ENCODE data around the gene HS6ST3.

DNA sequence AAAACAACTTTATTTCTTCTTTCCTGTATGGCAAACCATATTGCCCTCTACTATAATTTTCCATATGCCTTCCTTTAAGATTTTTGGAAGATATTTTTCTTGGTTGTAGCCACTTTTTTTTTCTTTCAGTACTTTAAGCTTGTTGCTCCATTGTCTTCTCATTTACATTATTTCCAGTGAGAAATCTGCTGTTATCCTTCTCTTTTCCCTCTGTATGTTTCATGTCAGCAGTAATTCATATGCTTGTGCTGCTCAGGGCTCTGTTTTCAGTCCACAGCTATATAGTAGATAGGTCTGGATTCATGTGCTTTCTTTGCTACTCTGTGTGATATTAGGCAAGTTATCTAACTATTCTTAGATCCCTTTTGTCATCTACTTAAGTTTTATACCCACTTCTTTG lies 636.7 kb downstream of the HS6ST3 start:
- TF ChIP-seq, protein P1, sequence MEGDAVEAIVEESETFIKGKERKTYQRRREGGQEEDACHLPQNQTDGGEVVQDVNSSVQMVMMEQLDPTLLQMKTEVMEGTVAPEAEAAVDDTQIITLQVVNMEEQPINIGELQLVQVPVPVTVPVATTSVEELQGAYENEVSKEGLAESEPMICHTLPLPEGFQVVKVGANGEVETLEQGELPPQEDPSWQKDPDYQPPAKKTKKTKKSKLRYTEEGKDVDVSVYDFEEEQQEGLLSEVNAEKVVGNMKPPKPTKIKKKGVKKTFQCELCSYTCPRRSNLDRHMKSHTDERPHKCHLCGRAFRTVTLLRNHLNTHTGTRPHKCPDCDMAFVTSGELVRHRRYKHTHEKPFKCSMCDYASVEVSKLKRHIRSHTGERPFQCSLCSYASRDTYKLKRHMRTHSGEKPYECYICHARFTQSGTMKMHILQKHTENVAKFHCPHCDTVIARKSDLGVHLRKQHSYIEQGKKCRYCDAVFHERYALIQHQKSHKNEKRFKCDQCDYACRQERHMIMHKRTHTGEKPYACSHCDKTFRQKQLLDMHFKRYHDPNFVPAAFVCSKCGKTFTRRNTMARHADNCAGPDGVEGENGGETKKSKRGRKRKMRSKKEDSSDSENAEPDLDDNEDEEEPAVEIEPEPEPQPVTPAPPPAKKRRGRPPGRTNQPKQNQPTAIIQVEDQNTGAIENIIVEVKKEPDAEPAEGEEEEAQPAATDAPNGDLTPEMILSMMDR (conservative IDR thresholded peaks at IDR 0.05; ENCODE audit: low read depth, low read length) = no peak
- TF ChIP-seq EZH2 (IDR thresholded peaks at IDR 0.05; ENCODE audit: low read length, unreplicated experiment) = no peak
- no peak for TF ChIP-seq EZH2phosphoT487 (IDR thresholded peaks at IDR 0.05; ENCODE audit: borderline replicate concordance, low read length)

Measured in PC-3 (cell line).